ENCODE measurements around the gene FAM241A. TPM values are rescaled to one million over a fixed set of nuclear protein-coding genes. Genes with fewer than 3 reads are reported as not detected.

Gene FAM241A
- total and polyA plus RNA-seq, 9 of the 15 experiments (the other 6 are each of a cell fraction or from before 2014, with no cell fraction given), result 2.3 to 8.5 (median 5.3) TPM

GRCh38 chr4:112098841-112099530 is 46.3 kb upstream of the FAM241A start (continued):
- TF ChIP-seq MED1 (CRISPR knock-in tag; IDR thresholded peaks at IDR 0.05; ENCODE audit: borderline replicate concordance) (no peak), NELFE (IDR thresholded peaks at IDR 0.05; ENCODE audit: insufficient read depth, insufficient read length) (no peak), HNRNPL (IDR thresholded peaks at IDR 0.05; ENCODE audit: low read depth, low read length) (no peak), TFAP4 (CRISPR knock-in tag; IDR thresholded peaks at IDR 0.05; ENCODE audit: borderline replicate concordance) (no peak), FOXJ3 (CRISPR knock-in tag; IDR thresholded peaks at IDR 0.05) (no peak), MAFF (IDR thresholded peaks at IDR 0.05; ENCODE audit: low read length) (no peak), L3MBTL2 (IDR thresholded peaks at IDR 0.05) (no peak)

- CTCF ChIA-PET (ENCODE audit: low intra/inter-chr PET ratio), result interaction anchor here (0.5 to 4.2 kb wide), 8 partner anchors 90 to 505 kb away, joined by 3 to 31 read pairs (median 5); no protein-coding TSS in a partner anchor
- ATAC-seq (peak; percentile 95), DNase-seq (ENCODE audit: extremely low read depth in 1 of 4, low spot score in 3 of 4) (peak; percentile 30 to 51 (median 35)), FAIRE-seq (peak; percentile 88)
- no peaks in the 10 kb centered on the region for H3K4me1 ChIP-seq (replicated peaks in 1 of 2; ENCODE audit: control insufficient read depth in 2 of 2, insufficient read depth in 2 of 2, low read length in 2 of 2)
- no TSS peak for BruUV-seq (replicated peaks)
- H3K27ac ChIP-seq (ENCODE audit: extremely low read depth, low read depth, low read length), result no peak overlapping the region
- no peaks in the 10 kb centered on the region for H3K9me1 ChIP-seq (ENCODE audit: control insufficient read depth, insufficient read depth, low read length)
- no peaks in the 10 kb centered on the region; a peak in 1 of 5 replicates for H3K27me3 ChIP-seq (ENCODE audit: control insufficient read depth in 2 of 2, insufficient read depth in 2 of 2, low read length in 2 of 2)
- in situ Hi-C loops (cut with MboI), result loop anchor here (5.0 to 10.0 kb wide), 2 partner anchors 133 to 425 kb away; partner anchors contain the start of gene AP1AR
- no peaks in the 10 kb centered on the region for H3K9me3 ChIP-seq (replicated peaks; ENCODE audit: control insufficient read depth, insufficient read depth, low read depth, low read length)
- peak overlapping the region; percentile 43; the same call in 1 of the 2 replicates for H3K4me2 ChIP-seq (ENCODE audit: insufficient read depth, low read length)
- H2AFZ ChIP-seq (ENCODE audit: low read depth, low read length), result peak overlapping the region; percentile 18
- no peaks in the 10 kb centered on the region for H3K36me3 ChIP-seq (ENCODE audit: control insufficient read depth, insufficient read depth, low read length)
- no peaks in the 10 kb centered on the region for H4K20me1 ChIP-seq (replicated peaks; ENCODE audit: control insufficient read depth, insufficient read depth, low read length)
- H3K4me3 ChIP-seq, result no peak overlapping the region
- H3K9ac ChIP-seq (ENCODE audit: insufficient read depth in 1 of 2, low read depth in 2 of 2, low read length in 2 of 2), result no peak overlapping the region
- POLR2A ChIA-PET, result interaction anchor here (0.9 to 1.4 kb wide), 4 partner anchors 10 to 136 kb away, joined by 3 to 5 read pairs (median 4); no protein-coding TSS in a partner anchor
- intact Hi-C loops (cut with micrococcal nuclease), result loop anchor here (1.0 to 10.0 kb wide), 6 partner anchors 90 to 535 kb away; partner anchors contain the start of genes LARP7 and ZGRF1
- 6% methylated on average over 5 of the region's 5 CpGs for WGBS (ENCODE audit: insufficient coverage, low coverage, missing lambda C conversion rate)
- no peaks in the 10 kb centered on the region for H3K79me2 ChIP-seq (ENCODE audit: control insufficient read depth, insufficient read depth, low read length)
- TF ChIP-seq FOXO4 (CRISPR knock-in tag; IDR thresholded peaks at IDR 0.05) (no peak), HDAC3 (IDR thresholded peaks at IDR 0.05; ENCODE audit: borderline replicate concordance, partially characterized antibody) (peak; percentile 33), ZNF592 (IDR thresholded peaks at IDR 0.05) (0 out of 2 replicates have a peak, but pooled peaks have one; percentile 26), ZFP30 (CRISPR knock-in tag; IDR thresholded peaks at IDR 0.05; ENCODE audit: borderline replicate concordance) (no peak)
Measured at GRCh38 chr4:112099701-112100297, 45.5 kb upstream of the FAM241A start.

Measured in K562 (cell line).